ENCODE data around the gene ARMC2.

- TF ChIP-seq POLR2A (IDR thresholded peaks at IDR 0.05), result no peak
- no peak for TF ChIP-seq CTCF (IDR thresholded peaks at IDR 0.05)
Measured at GRCh38 chr6:108825326-108825725, 22.9 kb upstream of the ARMC2 start.
